ENCODE measurements around the gene SUPT4H1.

Gene SUPT4H1

GRCh38 chr17:58336456-58337209 lies 15.4 kb downstream of the SUPT4H1 start:
- no peak overlapping the region for H3K4me3 ChIP-seq (ENCODE audit: control insufficient read depth, low read depth, low read length)
- no peak for TF ChIP-seq CTCF (IDR thresholded peaks at IDR 0.05; ENCODE audit: control insufficient read depth, insufficient read depth, low read depth, low read length, missing control alignments)
- no peak for DNase-seq (ENCODE audit: low read depth)

- no peak for DNase-seq (ENCODE audit: low read depth)
- TF ChIP-seq CTCF (IDR thresholded peaks at IDR 0.05; ENCODE audit: control insufficient read depth, insufficient read depth, low read depth, low read length, missing control alignments) = no peak
- no peak overlapping the region for H3K4me3 ChIP-seq (ENCODE audit: control insufficient read depth, low read depth, low read length)
Measured at GRCh38 chr17:58335779-58336455, 16.1 kb downstream of the SUPT4H1 start.

- no peak for TF ChIP-seq CTCF (IDR thresholded peaks at IDR 0.05; ENCODE audit: control insufficient read depth, insufficient read depth, low read depth, low read length, missing control alignments)
- no peak for DNase-seq (ENCODE audit: low read depth)
- H3K4me3 ChIP-seq (ENCODE audit: control insufficient read depth, low read depth, low read length) = no peak overlapping the region
Measured at GRCh38 chr17:58335061-58335731, 16.8 kb downstream of the SUPT4H1 start.

GRCh38 chr17:58334661-58335060 lies 17.3 kb downstream of the SUPT4H1 start:
- no peak overlapping the region for H3K4me3 ChIP-seq (ENCODE audit: control insufficient read depth, low read depth, low read length)
- DNase-seq (ENCODE audit: low read depth) = no peak

GRCh38 chr17:58334256-58334655 lies 17.7 kb downstream of the SUPT4H1 start:
- H3K4me3 ChIP-seq (ENCODE audit: control insufficient read depth, low read depth, low read length) = no peak overlapping the region
- TF ChIP-seq CTCF (IDR thresholded peaks at IDR 0.05; ENCODE audit: control insufficient read depth, insufficient read depth, low read depth, low read length, missing control alignments) = no peak
- DNase-seq (ENCODE audit: low read depth) = no peak

More at GRCh38 chr17:58334661-58335060, 17.3 kb downstream of the SUPT4H1 start:
- no peak for TF ChIP-seq CTCF (IDR thresholded peaks at IDR 0.05; ENCODE audit: control insufficient read depth, insufficient read depth, low read depth, low read length, missing control alignments)

GRCh38 chr17:58333736-58334207 lies 18.2 kb downstream of the SUPT4H1 start:
- no peak overlapping the region for H3K4me3 ChIP-seq (ENCODE audit: control insufficient read depth, low read depth, low read length)
- DNase-seq (ENCODE audit: low read depth) = no peak
- TF ChIP-seq CTCF (IDR thresholded peaks at IDR 0.05; ENCODE audit: control insufficient read depth, insufficient read depth, low read depth, low read length, missing control alignments) = no peak
